Body of pancreas (tissue), 4 donors: Measurements from ENCODE around the gene GJA9. TPM values are rescaled to one million over a fixed set of nuclear protein-coding genes. Genes with fewer than 3 reads are reported as not detected.
"Not testable (repeated sequence)": the region's sequence is repeated elsewhere in the genome, so short reads cannot be mapped to it uniquely, and the experiment has no call there.

Experiments
- ATAC-seq: fragments of 150-250 bp; one replicate; pipeline ENCODE4 v1.9.1; 2016
- DNase-seq, 4 donors: peaks; one replicate each; pipeline ENCODE4 v3.0.0-alpha.2; 2019
- H3K27ac ChIP-seq, 4 donors: fragments of 200-600 bp; sonication (generic); 1 replicate in 3 of 4; 2 replicates in 1 of 4; pipeline versions ENCODE4 v1.5.1 to v1.6.1; 2016 to 2019; ENCODE audit warnings: mild to moderate bottlenecking in 1 of 4, mixed read lengths in 1 of 4, moderate library complexity in 1 of 4
- H3K27me3 ChIP-seq, 2 donors: fragments of 200-600 bp; sonication (generic); one replicate each; pipeline ENCODE4 v1.6.0; 2016; ENCODE audit warnings: mild to moderate bottlenecking in 1 of 2
- H3K36me3 ChIP-seq, 2 donors: fragments of 200-600 bp; sonication (generic); replicated peaks in 1 of 2; 2 replicates each; pipeline ENCODE4 v1.5.1; 2016; ENCODE audit warnings: low read depth in 2 of 2; ENCODE audit not compliant: insufficient read depth in 1 of 2
- H3K4me1 ChIP-seq: fragments of 200-600 bp; sonication (generic); one replicate; pipeline ENCODE4 v1.6.0; 2016
- H3K4me3 ChIP-seq, 2 donors: fragments of 200-600 bp; sonication (generic); 1 replicate in 1 of 2; 2 replicates in 1 of 2; pipeline ENCODE4 v1.5.1; 2016 to 2019
- H3K9me3 ChIP-seq, 3 donors: fragments of 200-600 bp; sonication (generic); 1 replicate in 2 of 3; 2 replicates in 1 of 3; pipeline ENCODE4 v1.5.1; 2016
- CTCF ChIP-seq, 7 experiments: fragments of 450-650 bp in 4 of 7; fragments of 200-600 bp in 3 of 7; sonication (generic) in 3 of 7; IDR thresholded peaks; one replicate each; pipeline ENCODE4 v1.5.1; 2016 to 2019; ENCODE audit warnings: antibody characterized with exemption in 7 of 7
- POLR2A ChIP-seq, 3 donors: fragments of 450-650 bp; IDR thresholded peaks; one replicate each; pipeline ENCODE4 v1.6.1; 2016; ENCODE audit warnings: antibody characterized with exemption in 3 of 3, mild to moderate bottlenecking in 2 of 3
- WGBS, 2 donors: methylation state at CpG; one replicate each; pipeline ENCODE4 v1.1.5; 2017; 5-methylcytosine and 5-hydroxymethylcytosine counted together
- intact Hi-C: fragments of 100-400 bp; cut with DNase I; formaldehyde crosslinking; loops from one replicate; pipeline ENCODE4 v1.15.1; 2023
- total RNA-seq, 2 donors: library from RNA; depleted of rRNA; stranded (reverse); fragments of >200 nt; gene quantifications; one replicate each; pipeline ENCODE4 v1.1.0, GENCODE V29; 2016

Gene GJA9
- total RNA-seq, 2 donors from 2014 or later: not detected

DNA sequence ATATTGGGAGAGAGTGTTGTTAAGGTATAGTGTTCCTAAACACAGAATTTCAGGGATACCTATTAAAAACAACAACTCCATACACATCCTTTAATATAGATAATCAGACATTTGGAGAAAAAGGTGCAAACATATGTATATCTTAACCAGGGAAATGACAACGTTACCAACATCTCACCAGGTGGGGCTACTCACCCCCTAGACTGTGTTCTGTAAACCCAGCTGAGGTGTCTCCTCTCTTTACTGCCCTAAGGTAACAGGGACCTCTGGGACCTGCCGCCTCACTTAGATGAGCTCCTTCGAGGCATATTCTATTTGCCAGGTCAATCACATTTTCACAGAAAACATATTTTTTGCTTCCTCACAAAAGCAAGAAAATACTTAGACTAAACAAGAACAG, 35.2 kb downstream of the GJA9 start:
- no peak for DNase-seq
- WGBS, 2 donors: 88 to 95% methylated on average over 3 of the region's 3 CpGs
- intact Hi-C loops: no loop called here
- Histone ChIP-seq H3K27ac (no peak overlapping the region), H3K4me1 (no peaks in the 10 kb centered on the region), H3K9me3 (no peaks in the 10 kb centered on the region), H3K27me3 (no peaks in the 10 kb centered on the region), H3K36me3 (peaks cover 0 to 16% of the 10 kb centered on the region in 2 donors), H3K4me3 (no peak overlapping the region)
- TF ChIP-seq CTCF (IDR thresholded peaks at IDR 0.05) (no peak), POLR2A (IDR thresholded peaks at IDR 0.05) (no peak)
- no peak for ATAC-seq

DNA sequence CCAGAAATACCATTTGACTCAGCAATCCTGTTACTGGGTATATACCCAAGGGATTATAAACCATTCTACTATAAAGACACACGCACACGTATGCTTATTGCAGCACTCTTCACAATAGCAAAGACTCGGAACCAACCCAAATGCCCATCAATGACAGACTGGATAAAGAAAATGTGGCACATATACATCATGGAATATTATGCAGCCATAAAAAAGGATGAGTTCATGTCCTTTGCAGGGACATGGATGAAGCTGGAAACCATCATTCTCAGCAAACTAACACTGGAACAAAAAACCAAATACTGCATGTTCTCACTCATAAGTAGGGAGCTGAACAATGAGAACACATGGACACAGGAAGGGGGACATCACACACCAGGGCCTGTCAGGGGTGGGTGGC, 36.3 kb downstream of the GJA9 start:
- H3K9me3 ChIP-seq, H3K4me1 ChIP-seq, H3K27me3 ChIP-seq, H3K4me3 ChIP-seq, H3K27ac ChIP-seq, ATAC-seq, intact Hi-C loops, DNase-seq: not testable (repeated sequence)
- 98 to 100% methylated on average over 3 of the region's 3 CpGs for WGBS, 2 donors
- H3K36me3 ChIP-seq: peaks cover 0 to 12% of the 10 kb centered on the region in 2 donors

DNA sequence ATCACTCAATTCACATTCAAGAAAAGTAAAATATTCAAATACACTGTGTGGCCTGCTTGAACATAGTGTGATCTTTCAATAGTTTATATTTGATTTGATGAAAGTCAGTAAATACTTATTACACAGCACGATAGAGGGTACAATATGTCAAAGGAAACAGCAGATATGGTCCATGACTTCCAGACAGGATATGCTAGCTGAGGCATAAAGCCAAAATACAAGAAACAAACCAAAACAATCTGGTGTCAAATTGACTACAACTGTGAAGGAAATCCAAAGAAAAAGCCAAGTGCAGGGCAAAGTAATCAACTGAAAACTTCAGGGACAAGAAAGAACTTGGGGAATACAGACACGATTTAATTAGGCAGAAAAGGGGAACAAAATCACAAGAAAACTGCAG, 41.1 kb downstream of the GJA9 start:
- H3K4me1 ChIP-seq: no peaks in the 10 kb centered on the region
- intact Hi-C loops: no loop called here
- DNase-seq (no peak), ATAC-seq (no peak)
- H3K9me3 ChIP-seq: no peaks in the 10 kb centered on the region
- no peaks in the 10 kb centered on the region for H3K27me3 ChIP-seq
- no peak overlapping the region for H3K27ac ChIP-seq
- H3K36me3 ChIP-seq: peaks cover 6 to 19% of the 10 kb centered on the region in 2 donors
- WGBS, 2 donors: 56 to 65% methylated on average over 2 of the region's 2 CpGs
- TF ChIP-seq POLR2A (IDR thresholded peaks at IDR 0.05): no peak
- no peak for TF ChIP-seq CTCF (IDR thresholded peaks at IDR 0.05)
- H3K4me3 ChIP-seq: no peak overlapping the region

DNA sequence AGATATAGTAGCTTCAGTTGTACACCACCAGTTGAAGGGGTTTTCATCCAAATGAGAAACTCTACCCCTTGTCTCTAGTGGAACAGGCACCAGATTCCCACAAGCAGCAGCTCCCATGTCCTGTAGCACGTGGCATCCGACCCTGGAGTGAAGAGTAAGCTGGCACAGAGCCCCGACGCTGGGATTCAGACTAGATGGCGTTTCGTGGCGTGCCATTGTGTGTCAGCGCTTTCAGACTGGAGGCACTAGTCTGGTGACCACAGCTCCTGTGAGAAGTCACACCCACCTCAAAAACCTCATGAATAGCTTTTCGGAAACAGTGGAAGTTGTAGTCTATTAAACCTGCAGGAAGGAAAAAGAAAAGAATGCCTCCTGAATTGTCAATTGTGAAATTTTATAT, 42.0 kb downstream of the GJA9 start:
- peaks cover 6 to 16% of the 10 kb centered on the region in 2 donors for H3K36me3 ChIP-seq
- no peak overlapping the region for H3K27ac ChIP-seq
- H3K4me1 ChIP-seq: no peaks in the 10 kb centered on the region
- no peaks in the 10 kb centered on the region for H3K27me3 ChIP-seq
- no peaks in the 10 kb centered on the region for H3K9me3 ChIP-seq
- 85 to 86% methylated on average over 9 of the region's 9 CpGs for WGBS, 2 donors
- DNase-seq (no peak), ATAC-seq (no peak)
- H3K4me3 ChIP-seq: no peak overlapping the region
- intact Hi-C loops: loop anchor here (10.0 kb wide), 1 partner anchor 805 kb away; no protein-coding TSS in a partner anchor
- TF ChIP-seq POLR2A (IDR thresholded peaks at IDR 0.05): no peak
- TF ChIP-seq CTCF (IDR thresholded peaks at IDR 0.05): no peak

- 74 to 76% methylated on average over 10 of the region's 10 CpGs for WGBS, 2 donors
- H3K36me3 ChIP-seq: peaks cover 6 to 12% of the 10 kb centered on the region in 2 donors
- intact Hi-C loops: loop anchor here (10.0 kb wide), 1 partner anchor 802 kb away; no protein-coding TSS in a partner anchor
- not testable (repeated sequence) for H3K4me3 ChIP-seq, DNase-seq, H3K27me3 ChIP-seq, H3K9me3 ChIP-seq, ATAC-seq, H3K27ac ChIP-seq, H3K4me1 ChIP-seq
Measured at GRCh38 chr1:38836316-38836715, 45.1 kb downstream of the GJA9 start.
